OCI-LY3 (cell line): ENCODE data around the gene OR10V1.

Source experiments
- CTCF ChIP-seq: fragments of 200-600, 300-600 bp; sonication (generic); IDR thresholded peaks from 2 replicates; pipeline ENCODE4 v1.5.1; 2014; ENCODE audit warnings: antibody characterized with exemption, low read length, low read depth
- EZH2phosphoT487 ChIP-seq: fragments of 200-600 bp; shearing (Covaris generic); IDR thresholded peaks from 2 replicates; pipeline ENCODE4 v1.6.1; 2018; ENCODE audit warnings: antibody characterized with exemption, mixed run types, low read depth

- no peak for TF ChIP-seq CTCF
- no peak for TF ChIP-seq EZH2phosphoT487
These were observed 34.9 kb downstream of the OR10V1 start for GRCh38 chr11:59678813-59679165.
